Measurements from ENCODE around the gene NHEJ1.
A peak's percentile ranks its signal among the peaks of the same experiment; 100 is the strongest.

The NHEJ1 gene

GRCh38 chr2:219031005-219031738 is 129.4 kb downstream of the NHEJ1 start:
- Mint-ChIP-seq H3K4me1 (peaks cover 5% of the 10 kb centered on the region), H3K4me3 (no peak overlapping the region), H3K9me3 (no peaks in the 10 kb centered on the region), H3K27ac (no peak overlapping the region), H3K27me3 (peaks cover 82% of the 10 kb centered on the region), H3K36me3 (no peaks in the 10 kb centered on the region)
- ATAC-seq, result no peak

- Mint-ChIP-seq H3K27ac (no peak overlapping the region), H3K4me3 (no peak overlapping the region), H3K4me1 (peaks cover 5% of the 10 kb centered on the region), H3K9me3 (no peaks in the 10 kb centered on the region), H3K36me3 (no peaks in the 10 kb centered on the region), H3K27me3 (peaks cover 82% of the 10 kb centered on the region)
- ATAC-seq, result no peak
Measured at GRCh38 chr2:219030177-219030940, 130.3 kb downstream of the NHEJ1 start.

GRCh38 chr2:219029829-219030165 is 130.8 kb downstream of the NHEJ1 start:
- H3K27me3 Mint-ChIP-seq, result peaks cover 83% of the 10 kb centered on the region

GRCh38 chr2:219028996-219029828 is 131.4 kb downstream of the NHEJ1 start:
- Mint-ChIP-seq H3K9me3 (no peaks in the 10 kb centered on the region), H3K27ac (no peak overlapping the region), H3K4me1 (peaks cover 5% of the 10 kb centered on the region), H3K36me3 (no peaks in the 10 kb centered on the region), H3K27me3 (peaks cover 78% of the 10 kb centered on the region), H3K4me3 (no peak overlapping the region)
- no peak for ATAC-seq

More at GRCh38 chr2:219029829-219030165, 130.8 kb downstream of the NHEJ1 start:
- Mint-ChIP-seq H3K36me3 (no peaks in the 10 kb centered on the region), H3K4me3 (no peak overlapping the region), H3K27ac (no peak overlapping the region), H3K9me3 (no peaks in the 10 kb centered on the region), H3K4me1 (peaks cover 5% of the 10 kb centered on the region)
- ATAC-seq, result peak; percentile 57

- no peak overlapping the region for H3K27ac Mint-ChIP-seq
- H3K9me3 Mint-ChIP-seq, result no peaks in the 10 kb centered on the region
- no peak for ATAC-seq
- H3K4me1 Mint-ChIP-seq, result peaks cover 5% of the 10 kb centered on the region
- H3K36me3 Mint-ChIP-seq, result no peaks in the 10 kb centered on the region
- H3K27me3 Mint-ChIP-seq, result peaks cover 68% of the 10 kb centered on the region
- H3K4me3 Mint-ChIP-seq, result no peak overlapping the region
Measured at GRCh38 chr2:219028141-219028540, 132.5 kb downstream of the NHEJ1 start.

GRCh38 chr2:219027511-219028055 is 133.0 kb downstream of the NHEJ1 start:
- no peak for ATAC-seq
- no peaks in the 10 kb centered on the region for H3K36me3 Mint-ChIP-seq
- H3K9me3 Mint-ChIP-seq, result no peaks in the 10 kb centered on the region
- no peak overlapping the region for H3K27ac Mint-ChIP-seq
- H3K27me3 Mint-ChIP-seq, result peaks cover 68% of the 10 kb centered on the region
- H3K4me1 Mint-ChIP-seq, result peaks cover 5% of the 10 kb centered on the region
- no peak overlapping the region for H3K4me3 Mint-ChIP-seq

GRCh38 chr2:219026946-219027345 is 133.7 kb downstream of the NHEJ1 start:
- Mint-ChIP-seq H3K9me3 (no peaks in the 10 kb centered on the region), H3K27me3 (peaks cover 66% of the 10 kb centered on the region), H3K27ac (no peak overlapping the region), H3K4me1 (peaks cover 5% of the 10 kb centered on the region), H3K36me3 (no peaks in the 10 kb centered on the region), H3K4me3 (no peak overlapping the region)
- ATAC-seq, result no peak

GRCh38 chr2:219025637-219026585 is 134.7 kb downstream of the NHEJ1 start:
- ATAC-seq, result no peak
- H3K36me3 Mint-ChIP-seq, result no peaks in the 10 kb centered on the region
- peaks cover 62% of the 10 kb centered on the region for H3K27me3 Mint-ChIP-seq
- H3K9me3 Mint-ChIP-seq, result no peaks in the 10 kb centered on the region
- no peak overlapping the region for H3K27ac Mint-ChIP-seq
- H3K4me3 Mint-ChIP-seq, result no peak overlapping the region
- H3K4me1 Mint-ChIP-seq, result peaks cover 5% of the 10 kb centered on the region
